IMR-90 (cell line): ENCODE results near the gene C1QTNF1. TPM values are rescaled to one million over a fixed set of nuclear protein-coding genes. Genes with fewer than 3 reads are reported as not detected.

Experiments
- ATAC-seq: fragments of 200-7000 bp; cut with Tn5 transposase; 2 replicates; pipeline ENCODE4 v1.9.1; 2020; ENCODE audit warnings: low read depth, mild to moderate bottlenecking, moderate library complexity
- BruUV-seq: library from RNA; stranded (reverse); fragments of 400-500 nt; replicated peaks from 2 replicates; lab custom pipeline; 2021; lab: Mats Ljungman, UMichigan
- CTCF ChIA-PET: fragments of 300-600 bp; formaldehyde crosslinking; extraction: SDS; loops from one replicate; lab custom pipeline; 2021; ENCODE audit warnings: antibody characterized with exemption; lab: Yijun Ruan, JAX
- POLR2A ChIA-PET: fragments of 300-600 bp; sonication (Branson Sonifier 250); formaldehyde crosslinking; loops from one replicate; lab custom pipeline; 2022; ENCODE audit warnings: antibody characterized with exemption; ENCODE audit not compliant: unreplicated experiment; lab: Charles Lee
- DNase-seq: peaks from one replicate; pipeline ENCODE4 v3.0.0; 2013
- H2AFZ ChIP-seq: replicated peaks from 2 replicates; pipeline ENCODE3; 2013; ENCODE audit warnings: low read length, mild to moderate bottlenecking; ENCODE audit not compliant: poor library complexity
- H2AK5ac ChIP-seq: 2 replicates; pipeline ENCODE4 v1.6.1; 2013; ENCODE audit warnings: low read depth, low read length, inconsistent platforms
- H2AK9ac ChIP-seq: replicated peaks from 2 replicates; pipeline ENCODE3; 2013; ENCODE audit warnings: mild to moderate bottlenecking, low read depth, low read length, moderate library complexity; ENCODE audit not compliant: poor library complexity
- H2BK120ac ChIP-seq: 2 replicates; pipeline ENCODE4 v1.6.1; 2013; ENCODE audit warnings: low read depth, low read length, inconsistent platforms
- H2BK15ac ChIP-seq: 3 replicates; pipeline ENCODE4 v1.6.1; 2013; ENCODE audit warnings: low read depth, low read length, inconsistent platforms
- H2BK20ac ChIP-seq: 2 replicates; pipeline ENCODE4 v1.6.1; 2013; ENCODE audit warnings: low read depth, mild to moderate bottlenecking, inconsistent platforms, low read length, moderate library complexity
- H2BK5ac ChIP-seq: 2 replicates; pipeline ENCODE4 v1.6.1; 2013; ENCODE audit warnings: mild to moderate bottlenecking, low read depth, low read length, inconsistent platforms; ENCODE audit not compliant: poor library complexity, severe bottlenecking
- H3K14ac ChIP-seq: replicated peaks from 2 replicates; pipeline ENCODE4 v1.6.1; 2013; ENCODE audit warnings: low read depth, low read length, inconsistent platforms
- H3K18ac ChIP-seq: 2 replicates; pipeline ENCODE4 v1.6.1; 2013; ENCODE audit warnings: low read depth, low read length, control low read depth
- H3K23ac ChIP-seq: 2 replicates; pipeline ENCODE4 v1.6.1; 2013; ENCODE audit warnings: low read depth, low read length, inconsistent platforms
- H3K27ac ChIP-seq: 2 replicates; pipeline ENCODE4 v1.5.1; 2013; ENCODE audit warnings: mild to moderate bottlenecking, control low read depth, low read length; ENCODE audit not compliant: insufficient read depth
- H3K27me3 ChIP-seq: 2 replicates; pipeline ENCODE4 v1.6.1; 2013; ENCODE audit warnings: low read length; ENCODE audit not compliant: control insufficient read depth, insufficient read depth
- H3K36me3 ChIP-seq: 2 replicates; pipeline ENCODE4 v1.6.1; 2013; ENCODE audit warnings: low read length, mixed read lengths; ENCODE audit not compliant: control insufficient read depth, insufficient read depth
- H3K4ac ChIP-seq: 2 replicates; pipeline ENCODE4 v1.6.1; 2013; ENCODE audit warnings: low read depth, low read length, inconsistent platforms
- H3K4me1 ChIP-seq: 2 replicates; pipeline ENCODE4 v1.6.1; 2013; ENCODE audit warnings: low read length, mixed read lengths; ENCODE audit not compliant: control insufficient read depth, insufficient read depth
- H3K4me2 ChIP-seq: 2 replicates; pipeline ENCODE4 v1.6.1; 2013; ENCODE audit warnings: low read depth, mild to moderate bottlenecking, control low read depth, low read length, moderate library complexity
- H3K4me3 ChIP-seq: 2 replicates; pipeline ENCODE4 v1.5.1; 2013; ENCODE audit warnings: low read depth, mild to moderate bottlenecking, control low read depth, low read length, moderate library complexity; ENCODE audit not compliant: insufficient read depth
- H3K56ac ChIP-seq: 2 replicates; pipeline ENCODE4 v1.6.1; 2013; ENCODE audit warnings: low read length, inconsistent platforms; ENCODE audit not compliant: insufficient read depth; ENCODE audit errors: extremely low read depth
- H3K79me1 ChIP-seq, 2 experiments: 2 replicates each; pipeline ENCODE4 v1.6.1; 2013; ENCODE audit warnings: low read length in 2 of 2, inconsistent platforms in 1 of 2, low read depth in 1 of 2
- H3K9ac ChIP-seq: 2 replicates; pipeline ENCODE4 v1.6.1; 2013; ENCODE audit warnings: low read depth, low read length, control low read depth
- H3K9me1 ChIP-seq: 2 replicates; pipeline ENCODE4 v1.6.1; 2013; ENCODE audit warnings: low read length, inconsistent platforms; ENCODE audit not compliant: insufficient read depth
- H3K9me3 ChIP-seq: 2 replicates; pipeline ENCODE4 v1.6.1; 2013; ENCODE audit warnings: low read length; ENCODE audit not compliant: control insufficient read depth, insufficient read depth
- H4K20me1 ChIP-seq: 2 replicates; pipeline ENCODE4 v1.6.1; 2013; ENCODE audit warnings: low read length, inconsistent platforms; ENCODE audit not compliant: insufficient read depth
- H4K5ac ChIP-seq: 2 replicates; pipeline ENCODE4 v1.6.1; 2013; ENCODE audit warnings: mild to moderate bottlenecking, low read depth, low read length, control low read depth
- H4K8ac ChIP-seq, 2 experiments: 2 replicates each; pipeline ENCODE4 v1.6.1; 2013; ENCODE audit warnings: low read depth in 2 of 2, low read length in 2 of 2, control low read depth in 1 of 2, inconsistent platforms in 1 of 2
- H4K91ac ChIP-seq: 2 replicates; pipeline ENCODE4 v1.6.1; 2013; ENCODE audit warnings: low read depth, low read length, inconsistent platforms; ENCODE audit not compliant: insufficient read depth
- BHLHE40 ChIP-seq: fragments of 150-350 bp; IDR thresholded peaks from 2 replicates; pipeline ENCODE4 v1.6.1; 2016; ENCODE audit warnings: mild to moderate bottlenecking, low read depth, low read length
- CHD1 ChIP-seq: IDR thresholded peaks from 2 replicates; pipeline ENCODE4 v1.6.1; 2012; ENCODE audit warnings: low read depth, low read length, improper control_type of control experiment
- MAZ ChIP-seq: IDR thresholded peaks from 2 replicates; pipeline ENCODE4 v1.6.1; 2012; ENCODE audit warnings: low read depth, mild to moderate bottlenecking, low read length, improper control_type of control experiment, moderate library complexity, borderline replicate concordance
- MXI1 ChIP-seq: IDR thresholded peaks from 2 replicates; pipeline ENCODE4 v1.6.1; 2012; ENCODE audit warnings: low read depth, mild to moderate bottlenecking, low read length, moderate library complexity, borderline replicate concordance
- NFE2L2 ChIP-seq: fragments of 150-350 bp; IDR thresholded peaks from 2 replicates; pipeline ENCODE4 v1.6.1; 2016; ENCODE audit warnings: low read depth, mild to moderate bottlenecking, low read length
- RCOR1 ChIP-seq: IDR thresholded peaks from 2 replicates; pipeline ENCODE4 v1.6.1; 2012; ENCODE audit warnings: mild to moderate bottlenecking, low read length, improper control_type of control experiment; ENCODE audit not compliant: insufficient replicate concordance
- RFX5 ChIP-seq: IDR thresholded peaks from 2 replicates; pipeline ENCODE4 v1.8.0; 2012; ENCODE audit warnings: low read depth, mild to moderate bottlenecking, low read length, moderate library complexity
- USF2 ChIP-seq: fragments of 150-350 bp; IDR thresholded peaks from 2 replicates; pipeline ENCODE4 v1.6.1; 2017; ENCODE audit warnings: mild to moderate bottlenecking, antibody characterized with exemption, low read length, low read depth
- WGBS, 2 experiments: methylation state at CpG; one replicate each; pipeline versions ENCODE4 v1.1.5 to v1.1.7; 2013; ENCODE audit warnings: missing lambda C conversion rate in 2 of 2; ENCODE audit not compliant: insufficient read length in 1 of 2; ENCODE audit errors: extremely low coverage in 2 of 2; 5-methylcytosine and 5-hydroxymethylcytosine counted together
- dilution Hi-C: fragments of 300-500 bp; cut with HindIII; formaldehyde crosslinking; loops from one replicate; pipeline ENCODE4 v1.14.3; 2018; ENCODE audit warnings: low sequenced_read_pairs; ENCODE audit not compliant: unreplicated experiment
- in situ Hi-C: fragments of 300-500 bp; cut with MboI; formaldehyde crosslinking; loops from 3 replicates; pipeline ENCODE4 v1.14.3; 2019; ENCODE audit warnings: low sequenced_read_pairs, inconsistent platforms, mixed read lengths
- intact Hi-C: fragments of 100-400 bp; cut with micrococcal nuclease; formaldehyde crosslinking; loops from 2 replicates; pipeline ENCODE4 v1.10.0; 2022
- polyA plus RNA-seq, 3 experiments: library from polyadenylated mRNA; depleted of rRNA; stranded (reverse); fragments of >200 nt; gene quantifications; 2 replicates each; pipeline ENCODE4 v1.2.3, GENCODE V29; 2012; ENCODE audit warnings: low replicate concordance in 1 of 3
- total RNA-seq: library from RNA; depleted of rRNA; stranded (reverse); fragments of >200 nt; gene quantifications from 2 replicates; pipeline ENCODE4 v1.2.3, GENCODE V29; 2012

The C1QTNF1 gene
- total and polyA plus RNA-seq, 2 of the 4 experiments (the other 2 are of a cell fraction) = 3.4 to 8.4 TPM

GRCh38 chr17:79002796-79003593 is 21.0 kb upstream of the C1QTNF1 start:
- peaks cover 79% of the 10 kb centered on the region for H4K20me1 ChIP-seq
- H4K91ac ChIP-seq = no peak overlapping the region
- H2AK5ac ChIP-seq = no peak overlapping the region
- H3K4ac ChIP-seq = no peak overlapping the region
- no peak overlapping the region for H3K9ac ChIP-seq
- no peak overlapping the region for H2BK120ac ChIP-seq
- H2BK20ac ChIP-seq = no peak overlapping the region
- no peak overlapping the region for H2BK15ac ChIP-seq
- H3K79me1 ChIP-seq = peaks cover 17 to 82% of the 10 kb centered on the region in 2 experiments
- no TSS peak for BruUV-seq
- ChIA-PET POLR2A (interaction anchor here (0.6 kb wide), 1 partner anchor 1006 kb away, joined by 3 read pairs; no protein-coding TSS in a partner anchor), CTCF (no interaction called here)
- no peak overlapping the region for H3K18ac ChIP-seq
- in situ Hi-C loops = no loop called here
- dilution Hi-C loops = no loop called here
- no peak overlapping the region for H4K5ac ChIP-seq
- no peak overlapping the region for H3K14ac ChIP-seq
- H3K23ac ChIP-seq = no peak overlapping the region
- peaks cover 10% of the 10 kb centered on the region for H3K9me1 ChIP-seq
- no peak overlapping the region for H3K27ac ChIP-seq
- peaks cover 2% of the 10 kb centered on the region for H3K4me1 ChIP-seq
- no peak overlapping the region for H3K4me2 ChIP-seq
- H2BK5ac ChIP-seq = no peak overlapping the region
- H3K27me3 ChIP-seq = no peaks in the 10 kb centered on the region
- H3K4me3 ChIP-seq = no peak overlapping the region
- no peak overlapping the region for H4K8ac ChIP-seq
- intact Hi-C loops = no loop called here
- DNase-seq = no peak
- H3K36me3 ChIP-seq = peaks cover 25% of the 10 kb centered on the region
- 79% methylated on average over 15 of the region's 20 CpGs; no CpG with 5 or more reads in 1 of the 2 experiments for WGBS, 2 experiments
- H2AK9ac ChIP-seq = no peak overlapping the region
- H3K56ac ChIP-seq = no peak overlapping the region
- TF ChIP-seq RFX5 (no peak), CHD1 (no peak), RCOR1 (no peak), NFE2L2 (no peak), MXI1 (no peak), USF2 (no peak), BHLHE40 (no peak), MAZ (no peak)
- no peaks in the 10 kb centered on the region for H3K9me3 ChIP-seq
- H2AFZ ChIP-seq = no peak overlapping the region
- ATAC-seq = no peak
